OCI-M2 (cell line): ENCODE results near the gene PDLIM5.

Experiments used
- DNase-seq: peaks from one replicate; lab custom pipeline; 2025; ENCODE audit not compliant: unreplicated experiment; lab: John Stamatoyannopoulos, UW

The PDLIM5 gene

GRCh38 chr4:94420356-94420755 is 31.4 kb upstream of the PDLIM5 start:
- no peak for DNase-seq

DNA sequence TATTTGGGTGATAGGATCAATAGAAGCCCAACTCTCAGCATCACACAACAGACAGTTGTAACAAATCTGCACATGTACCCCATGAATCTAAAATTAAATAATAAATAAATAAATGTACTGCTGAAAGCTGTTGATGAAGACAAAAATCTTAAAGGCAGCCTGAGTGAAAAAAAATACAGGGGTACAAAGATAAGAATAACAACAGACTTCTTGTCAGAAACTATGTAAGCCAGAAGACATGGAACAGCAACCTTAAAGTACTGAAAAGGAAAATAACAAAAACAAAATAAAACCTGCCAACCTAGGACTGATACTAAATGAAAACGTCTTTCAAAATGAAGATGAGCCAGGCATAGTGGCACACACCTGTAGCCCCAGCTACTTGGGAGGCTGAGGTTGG is 25.0 kb upstream of the PDLIM5 start:
- no peak for DNase-seq

- DNase-seq = no peak
Observed at GRCh38 chr4:94428884-94429283, 22.9 kb upstream of the PDLIM5 start.

- no peak for DNase-seq
Observed at GRCh38 chr4:94430406-94430805, 21.3 kb upstream of the PDLIM5 start.

GRCh38 chr4:94431388-94431787 is 20.4 kb upstream of the PDLIM5 start:
- no peak for DNase-seq

GRCh38 chr4:94434505-94434904 is 17.2 kb upstream of the PDLIM5 start:
- DNase-seq = no peak

DNA sequence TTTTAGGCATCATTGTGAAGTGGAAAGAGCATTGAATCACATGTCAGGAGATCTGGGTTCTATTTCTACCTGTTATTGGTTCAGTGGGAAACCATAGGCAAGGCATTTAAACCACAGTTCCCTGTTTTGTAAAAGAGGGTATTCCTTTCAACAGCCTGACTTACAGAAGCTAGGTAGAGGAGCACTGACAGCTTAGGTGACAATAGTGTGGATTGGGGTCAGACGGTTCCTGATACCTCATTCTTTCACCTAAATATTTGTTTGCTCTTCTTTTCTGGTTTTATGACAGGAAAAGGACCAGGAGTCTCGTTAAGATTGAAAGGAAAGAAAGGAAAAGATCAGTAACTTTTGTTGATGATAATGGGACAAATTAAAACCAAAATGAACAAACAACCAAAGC is 15.9 kb upstream of the PDLIM5 start:
- DNase-seq = no peak

DNA sequence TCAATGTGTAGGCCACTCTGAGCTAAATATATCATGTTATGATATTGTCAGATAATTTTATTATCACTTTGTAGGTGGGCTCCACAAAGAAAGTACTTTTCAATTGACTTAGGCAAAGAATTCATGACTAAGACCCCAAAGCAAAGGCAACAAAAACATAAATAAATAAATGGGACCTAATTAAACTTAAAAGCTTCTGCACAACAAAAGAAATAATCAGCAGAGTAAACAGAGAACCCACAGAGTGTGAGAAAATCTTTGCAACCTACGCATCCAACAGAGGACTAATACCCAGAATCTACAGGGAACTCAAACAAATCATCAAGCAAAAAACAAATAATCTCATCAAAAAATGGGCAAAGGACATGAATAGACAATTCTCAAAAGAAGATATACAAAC is 15.2 kb upstream of the PDLIM5 start:
- DNase-seq = no peak

- no peak for DNase-seq
Observed at GRCh38 chr4:94439606-94440005, 12.1 kb upstream of the PDLIM5 start.

DNA sequence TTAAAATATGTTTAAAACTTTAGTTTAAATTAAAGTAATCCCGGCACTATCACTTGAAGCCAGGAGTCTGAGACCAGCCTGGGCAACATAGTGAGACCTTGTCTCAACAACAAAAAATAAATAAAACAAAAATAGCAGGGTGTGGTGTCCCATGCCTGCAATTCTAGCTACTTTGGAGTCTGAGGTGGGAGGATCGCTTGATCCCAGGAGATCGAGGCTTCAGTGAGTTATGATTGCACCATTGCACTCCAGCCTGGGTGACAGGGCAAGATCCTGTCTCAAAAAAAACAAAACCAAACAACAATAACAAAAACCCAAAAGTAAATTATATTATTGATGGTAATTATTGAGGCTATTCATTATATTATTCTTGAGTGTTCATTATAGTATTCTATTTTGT is 9.9 kb upstream of the PDLIM5 start:
- no peak for DNase-seq

DNA sequence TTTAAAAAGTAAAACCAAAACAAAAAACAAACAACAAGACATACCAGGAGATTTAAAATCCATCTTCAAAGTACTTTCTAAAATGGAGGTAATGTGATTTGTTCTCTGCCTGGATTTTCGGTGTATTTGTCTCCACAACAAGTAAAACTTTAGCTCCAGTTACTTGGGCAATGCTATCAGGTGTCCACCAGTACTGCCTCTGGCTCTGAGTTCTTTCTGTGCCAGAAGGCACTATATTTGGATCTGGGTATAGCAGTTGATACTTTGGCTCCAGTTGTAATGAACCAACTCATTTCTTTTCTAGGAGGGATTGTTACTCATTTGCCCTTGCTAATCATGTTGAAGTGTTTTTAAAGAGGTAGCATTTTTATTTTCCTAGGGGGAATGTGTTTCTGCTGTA is 9.5 kb upstream of the PDLIM5 start:
- DNase-seq = no peak

- no peak for DNase-seq
Observed at GRCh38 chr4:94446386-94446785, 5.4 kb upstream of the PDLIM5 start.

GRCh38 chr4:94447754-94448411 is 3.9 kb upstream of the PDLIM5 start:
- no peak for DNase-seq

GRCh38 chr4:94448815-94449375 is 2.8 kb upstream of the PDLIM5 start:
- no peak for DNase-seq

- DNase-seq = no peak
Observed at GRCh38 chr4:94451051-94451694, 569 bp upstream of the PDLIM5 start.

GRCh38 chr4:94452476-94453371 is 982 bp downstream of the PDLIM5 start:
- no peak for DNase-seq

DNA sequence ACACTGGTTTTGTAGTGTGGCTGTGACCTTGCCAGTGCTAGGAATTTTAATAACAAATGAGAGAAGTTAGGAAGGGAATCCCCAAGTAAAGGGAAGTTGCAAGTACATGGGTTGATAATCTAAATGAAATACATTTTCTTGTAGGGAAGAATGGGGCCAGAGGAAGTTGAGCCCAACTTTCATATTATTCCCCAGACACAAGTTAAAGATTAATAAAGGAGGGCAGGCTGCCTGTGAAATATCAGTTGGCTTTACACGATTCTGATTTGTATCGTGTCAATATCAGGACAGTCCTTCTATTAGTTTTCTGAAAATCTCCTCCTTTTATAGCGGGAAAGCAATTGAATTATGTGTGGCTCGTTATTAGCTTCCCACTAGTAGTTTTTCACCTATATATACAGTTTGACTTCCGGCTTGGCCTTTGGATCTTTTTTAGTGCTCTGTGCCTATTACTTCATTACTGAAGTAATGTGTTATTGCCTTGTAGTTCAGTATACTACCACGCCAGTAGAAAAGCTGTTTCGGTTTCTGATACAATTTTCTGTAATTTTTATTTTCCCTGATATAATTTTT is 1.7 kb downstream of the PDLIM5 start:
- no peak for DNase-seq

GRCh38 chr4:94454405-94454804 is 2.7 kb downstream of the PDLIM5 start:
- no peak for DNase-seq

- DNase-seq = no peak
Observed at GRCh38 chr4:94455081-94455480, 3.3 kb downstream of the PDLIM5 start.

- no peak for DNase-seq
Observed at GRCh38 chr4:94457692-94458106, 6.0 kb downstream of the PDLIM5 start.

DNA sequence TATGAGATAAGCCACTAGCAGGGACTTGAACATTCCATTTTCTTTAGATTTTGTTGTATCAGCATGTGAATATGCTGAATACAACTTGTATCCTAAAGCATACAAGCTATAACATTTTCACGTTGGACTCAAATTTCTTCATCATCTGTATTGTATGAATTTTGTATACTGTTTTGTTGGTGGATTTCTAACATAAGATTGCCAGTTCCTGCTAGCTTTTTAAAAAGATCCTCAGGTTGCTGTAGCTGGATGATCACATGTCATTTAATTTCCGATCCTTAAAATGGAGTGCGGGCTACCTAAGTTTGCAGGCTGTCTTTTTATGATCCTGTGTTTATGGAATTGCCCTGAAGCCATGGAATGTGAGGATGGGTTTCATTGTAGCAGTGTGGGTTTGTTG is 6.9 kb downstream of the PDLIM5 start:
- no peak for DNase-seq
